Endometrium (tissue), 2 donors: Measurements from ENCODE around the gene ADAD2.

Experiments used
- FAIRE-seq: peaks from 2 replicates; lab custom pipeline; 2012; peaks lifted over from hg19 to GRCh38; lab: Jason Lieb, UNC
- donor health status: control.
- donor health status: control.

Gene ADAD2

GRCh38 chr16:84223456-84223855, 32.5 kb downstream of the ADAD2 start:
- FAIRE-seq, result no peak

- no peak for FAIRE-seq
These were observed 33.6 kb downstream of the ADAD2 start for GRCh38 chr16:84224554-84224953.

GRCh38 chr16:84225126-84225525, 34.2 kb downstream of the ADAD2 start:
- no peak for FAIRE-seq

- no peak for FAIRE-seq
These were observed 34.6 kb downstream of the ADAD2 start for GRCh38 chr16:84225571-84225970.

DNA sequence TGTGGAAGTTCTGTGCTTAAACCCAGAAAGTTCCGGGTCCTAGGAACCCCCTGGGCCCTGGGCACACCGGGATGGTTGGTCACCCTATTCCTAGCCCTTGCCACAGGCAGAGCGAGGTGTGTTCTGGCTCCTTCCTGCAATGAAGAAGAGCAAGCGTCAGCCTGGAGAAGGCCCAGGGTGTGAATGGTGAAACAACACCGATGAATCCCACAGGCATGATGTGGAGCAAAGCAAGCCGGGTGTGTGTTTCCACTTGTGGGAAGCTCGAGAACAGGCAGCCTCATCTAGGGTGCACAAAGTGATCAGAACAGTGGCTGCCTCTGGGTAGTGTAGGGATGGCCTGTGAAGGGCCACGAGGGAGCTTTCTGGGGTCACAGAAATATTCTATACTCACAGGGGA, 35.1 kb downstream of the ADAD2 start:
- FAIRE-seq, result no peak

DNA sequence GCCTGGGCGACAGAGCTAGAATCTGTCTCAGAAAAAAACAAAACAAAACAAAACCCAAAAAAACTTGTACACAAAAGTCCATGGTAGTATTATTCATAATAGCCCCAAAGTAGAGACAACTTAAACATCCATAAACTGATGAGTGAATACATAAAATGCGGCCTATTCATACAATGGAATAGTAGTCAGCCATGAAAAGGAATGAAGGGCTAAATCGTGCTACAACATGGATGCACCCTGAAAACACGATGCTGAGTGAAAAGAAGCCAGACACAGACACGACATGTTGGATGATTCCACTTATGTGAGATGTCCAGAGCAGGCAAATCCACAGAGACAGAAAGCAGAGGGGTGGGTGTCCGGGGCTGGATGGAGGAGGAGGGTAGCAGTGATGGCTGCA, 36.6 kb downstream of the ADAD2 start:
- FAIRE-seq, result no peak

DNA sequence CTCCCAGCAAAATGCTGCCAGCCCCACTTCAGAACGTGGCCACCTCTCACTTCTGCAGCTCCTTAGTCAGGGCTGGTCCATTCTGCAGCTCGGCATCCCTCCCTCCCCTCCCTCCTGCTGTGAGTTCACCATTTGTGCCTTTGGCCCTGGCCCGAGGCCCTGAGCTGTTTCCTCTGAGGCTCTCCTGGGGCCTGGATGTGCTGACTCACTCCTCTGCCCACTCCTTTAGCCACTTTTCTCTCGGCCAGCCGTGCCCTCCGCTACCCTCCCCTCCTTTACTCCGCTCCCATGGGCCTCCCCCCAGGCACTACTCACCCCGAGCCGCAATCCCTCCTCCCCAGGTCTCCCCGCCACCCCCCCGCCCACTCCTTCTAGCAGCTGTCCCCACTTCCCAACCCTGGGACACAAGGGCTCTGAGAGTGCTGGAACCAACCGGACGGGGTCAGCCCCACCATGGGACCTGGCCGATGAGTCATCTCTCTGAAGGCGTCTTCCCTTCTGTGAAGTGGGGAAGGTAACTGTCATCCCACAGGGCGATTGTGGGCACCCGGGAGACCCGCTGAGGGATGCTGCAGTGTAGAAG, 37.4 kb downstream of the ADAD2 start:
- FAIRE-seq, result no peak

GRCh38 chr16:84229471-84229870, 38.5 kb downstream of the ADAD2 start:
- FAIRE-seq, result no peak

DNA sequence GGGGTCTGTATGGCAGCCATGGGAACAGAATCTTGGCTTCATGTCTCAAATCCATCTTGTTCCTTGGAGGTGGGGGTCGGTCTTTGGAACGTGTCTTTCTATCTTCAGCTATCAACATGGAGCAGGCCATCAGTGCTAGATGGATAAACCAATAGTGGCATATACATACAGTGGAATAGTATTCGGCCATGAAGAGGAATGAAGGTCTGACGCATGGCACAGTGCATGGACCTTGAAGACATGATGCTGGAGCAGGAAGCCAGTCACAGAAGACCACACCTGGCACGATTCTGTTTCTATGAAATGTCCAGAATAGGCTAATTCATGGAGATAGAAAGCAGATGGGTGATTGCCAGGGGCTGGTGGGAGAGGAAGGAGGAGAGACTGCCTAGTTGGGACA, 41.1 kb downstream of the ADAD2 start:
- FAIRE-seq, result no peak

- FAIRE-seq, result no peak
These were observed 42.0 kb downstream of the ADAD2 start for GRCh38 chr16:84232969-84233368.

DNA sequence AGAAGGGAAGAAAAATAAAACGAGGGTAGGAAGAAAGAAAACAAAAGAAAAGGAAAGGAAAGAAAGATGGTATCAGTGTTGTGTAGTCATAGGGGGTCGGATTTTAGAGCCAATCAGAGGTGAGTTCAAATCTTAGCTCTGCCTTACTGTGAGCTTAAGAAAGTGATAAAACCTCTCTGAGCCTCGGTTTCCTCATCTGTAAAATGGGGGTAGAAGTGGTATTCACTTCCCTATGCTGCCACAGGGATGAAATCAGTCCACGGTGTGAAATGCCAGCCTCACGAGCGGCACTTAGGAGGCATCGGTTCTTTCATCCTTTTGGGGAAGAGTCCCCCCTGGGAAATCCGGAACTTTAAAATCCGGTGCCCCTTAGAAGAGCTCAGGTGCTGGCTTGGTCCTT, 42.8 kb downstream of the ADAD2 start:
- no peak for FAIRE-seq

DNA sequence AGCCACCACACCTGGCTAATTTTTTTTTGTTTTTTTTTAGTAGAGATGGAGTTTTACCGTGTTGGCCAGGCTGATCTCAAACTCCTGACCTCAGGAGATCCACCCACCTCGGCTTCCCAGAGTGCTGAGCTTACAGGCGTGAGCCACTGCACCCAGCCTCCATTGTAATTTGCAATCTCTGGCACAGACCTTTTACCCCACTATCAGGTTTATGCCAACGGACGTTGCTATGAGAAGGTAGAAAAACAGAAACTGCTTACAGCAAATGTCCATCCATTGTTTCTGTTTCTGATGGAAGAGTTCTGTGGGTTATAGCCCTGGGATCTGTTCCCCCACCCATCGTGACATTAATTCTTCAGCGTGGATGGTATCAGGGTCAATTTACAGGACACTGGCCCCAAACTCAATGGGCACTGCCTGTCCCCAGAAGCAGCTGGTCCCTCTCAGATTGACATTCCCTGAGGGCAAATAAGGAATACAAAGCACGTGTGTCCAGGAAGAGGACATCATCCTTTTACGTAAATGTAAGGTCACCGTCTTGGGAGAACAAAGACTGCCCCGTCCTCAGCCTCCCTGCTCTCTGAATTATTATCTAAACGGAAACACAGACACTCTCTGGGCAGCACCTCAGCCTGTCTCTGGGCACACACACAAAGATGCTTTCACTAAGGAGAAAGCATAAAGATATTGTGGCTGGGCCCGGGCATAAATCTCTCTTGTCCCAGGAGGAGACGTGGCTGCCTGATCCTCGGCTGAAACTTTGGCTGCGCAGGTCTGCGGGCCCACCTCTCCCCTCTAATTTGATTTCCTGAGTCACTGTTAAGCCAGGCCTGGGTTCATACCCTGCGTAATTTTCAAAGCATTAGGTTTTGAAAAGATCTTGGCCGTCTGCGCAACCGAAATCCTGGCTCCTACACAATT, 43.6 kb downstream of the ADAD2 start:
- FAIRE-seq, result no peak

DNA sequence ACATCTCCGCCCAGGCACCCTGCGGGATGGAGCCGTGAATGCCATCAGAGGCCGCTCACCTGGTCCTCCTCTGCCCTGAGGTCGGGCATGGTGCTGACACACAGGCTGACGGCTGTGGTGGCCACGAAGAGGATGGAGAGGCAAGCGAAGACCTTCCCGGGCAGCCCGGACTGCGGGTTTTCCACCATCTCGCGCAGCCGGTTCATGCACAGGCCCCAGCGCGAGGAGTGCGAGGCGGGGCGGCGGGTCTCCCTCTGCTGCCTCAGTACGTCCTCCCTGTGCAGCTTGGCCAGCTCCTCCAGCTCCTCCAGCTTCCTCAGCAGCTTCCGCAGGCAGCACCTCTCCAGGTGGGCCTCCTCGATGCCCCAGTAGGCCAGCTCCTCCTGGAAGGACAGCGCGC, 45.7 kb downstream of the ADAD2 start:
- no peak for FAIRE-seq

DNA sequence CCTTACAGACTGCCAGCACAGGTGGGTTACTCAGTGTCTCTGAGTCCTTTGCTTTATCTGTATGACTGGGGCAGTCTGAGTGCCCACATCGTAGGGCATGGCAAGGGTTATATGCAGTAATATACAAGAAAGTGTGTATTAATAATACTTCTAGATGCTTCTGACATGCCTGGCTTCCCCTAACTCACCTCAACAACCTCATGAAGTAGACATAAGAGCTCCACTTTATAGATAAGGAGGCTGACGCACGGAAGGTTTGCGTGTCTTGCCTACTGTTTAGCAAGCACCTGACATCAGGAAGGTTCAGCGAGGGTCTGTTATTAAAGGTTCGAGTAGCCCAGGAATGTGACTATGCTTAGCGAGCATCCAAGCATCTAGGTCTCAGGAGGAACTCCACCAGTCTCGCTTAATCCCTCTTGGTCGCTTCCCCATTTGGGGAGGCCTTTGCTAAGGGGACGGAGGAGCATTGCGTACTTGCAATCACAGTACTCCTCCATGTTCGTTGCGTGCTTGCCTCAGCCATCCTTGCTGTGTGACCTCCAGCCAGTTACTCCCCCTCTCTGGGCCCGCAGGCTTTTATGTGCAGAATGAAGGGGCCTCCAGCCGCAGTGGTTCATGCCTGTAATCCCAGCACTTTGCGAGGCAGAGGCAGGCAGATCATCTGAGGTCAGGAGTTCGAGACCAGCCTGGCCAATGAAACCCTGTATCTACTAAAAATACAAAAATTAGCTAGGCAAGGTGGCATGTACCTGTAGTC, 47.2 kb downstream of the ADAD2 start:
- FAIRE-seq, result no peak

DNA sequence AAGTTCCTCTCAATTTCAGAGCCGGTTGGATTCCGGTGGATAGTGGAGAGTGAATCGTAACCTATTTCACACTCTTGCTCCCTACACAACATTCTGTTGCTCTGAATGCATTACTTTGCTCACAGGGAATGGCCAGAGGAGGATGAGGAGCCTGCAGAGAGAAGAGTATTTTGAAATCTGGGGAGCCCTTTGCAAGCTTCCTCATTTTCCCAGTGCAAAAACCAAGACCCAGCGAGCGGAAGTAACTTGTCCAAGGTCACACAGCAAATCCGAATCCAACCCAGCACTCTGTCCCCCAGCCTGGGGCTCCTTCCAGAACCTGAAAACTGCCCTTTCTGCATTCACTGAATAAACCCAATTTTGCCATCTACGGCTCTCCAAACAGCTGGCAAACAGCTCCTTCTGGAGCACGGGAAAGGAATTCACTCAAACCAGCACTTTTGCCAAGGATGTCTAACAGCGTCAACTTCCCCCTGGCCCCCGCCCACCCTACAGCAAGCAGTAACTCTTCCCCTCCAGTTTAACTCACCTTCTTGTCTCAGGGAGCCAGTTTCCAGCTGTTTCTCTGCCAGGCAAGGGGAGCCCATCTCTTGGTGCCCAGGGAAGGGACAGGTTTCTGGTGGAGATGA, 48.3 kb downstream of the ADAD2 start:
- no peak for FAIRE-seq

DNA sequence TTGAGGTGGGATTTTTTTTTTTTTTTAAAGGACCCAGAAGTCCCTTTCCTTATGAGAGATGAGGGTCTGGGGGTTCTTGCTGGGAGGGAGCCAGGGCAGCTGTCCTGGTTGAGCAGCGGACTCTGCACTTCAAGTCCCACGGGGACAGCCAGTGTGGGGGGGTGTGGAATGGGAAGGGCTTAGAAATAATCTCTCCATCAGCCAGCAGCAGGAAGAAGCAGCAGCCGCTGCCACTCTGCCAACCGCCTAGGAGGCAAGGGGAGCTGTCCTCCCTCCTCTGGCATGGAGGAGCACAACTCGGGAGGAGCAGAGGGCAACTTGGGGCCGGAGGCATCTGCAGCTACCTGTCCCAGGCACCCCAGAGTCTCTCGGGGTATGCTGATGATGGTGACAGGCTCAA, 49.0 kb downstream of the ADAD2 start, which contains the start of gene KCNG4:
TSS of gene KCNG4 (minus strand) at position 104 of the 400 bp plus-strand sequence. CDS start 2,527 bp downstream, outside the sequence.
- no peak for FAIRE-seq

GRCh38 chr16:84240455-84240854, 49.5 kb downstream of the ADAD2 start:
- no peak for FAIRE-seq

GRCh38 chr16:84241778-84242177, 50.8 kb downstream of the ADAD2 start:
- no peak for FAIRE-seq

- no peak for FAIRE-seq
These were observed 51.9 kb downstream of the ADAD2 start for GRCh38 chr16:84242839-84243238.

DNA sequence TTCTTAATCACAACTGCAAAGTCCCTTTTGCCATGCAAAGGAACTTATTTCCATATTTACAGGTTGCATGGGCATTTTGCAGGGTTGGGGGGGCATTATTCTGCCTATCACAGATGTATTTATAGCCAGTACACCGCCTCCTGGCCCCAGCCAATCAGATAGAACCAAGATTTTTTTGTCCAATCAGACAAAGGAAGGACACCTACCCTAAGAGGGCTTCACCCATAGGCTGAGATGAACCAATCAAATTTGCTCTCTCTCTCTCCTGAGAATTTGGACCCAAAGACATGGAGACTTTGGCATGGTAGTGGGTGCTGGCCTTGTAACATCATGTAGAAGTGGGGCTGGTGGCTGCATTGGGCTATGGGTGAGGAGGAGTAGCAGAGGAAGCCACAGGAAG, 52.8 kb downstream of the ADAD2 start:
- FAIRE-seq, result no peak

- no peak for FAIRE-seq
These were observed 53.8 kb downstream of the ADAD2 start for GRCh38 chr16:84244728-84245127.

- no peak for FAIRE-seq
These were observed 55.2 kb downstream of the ADAD2 start for GRCh38 chr16:84245956-84246678.
